ENCODE data around the gene RNF208. TPM values are rescaled to one million over a fixed set of nuclear protein-coding genes. Genes with fewer than 3 reads are reported as not detected.

The RNF208 gene
- total and polyA plus RNA-seq, 2 of the 4 experiments (the other 2 are of a cell fraction): 1.2 TPM; not detected in 1

DNA sequence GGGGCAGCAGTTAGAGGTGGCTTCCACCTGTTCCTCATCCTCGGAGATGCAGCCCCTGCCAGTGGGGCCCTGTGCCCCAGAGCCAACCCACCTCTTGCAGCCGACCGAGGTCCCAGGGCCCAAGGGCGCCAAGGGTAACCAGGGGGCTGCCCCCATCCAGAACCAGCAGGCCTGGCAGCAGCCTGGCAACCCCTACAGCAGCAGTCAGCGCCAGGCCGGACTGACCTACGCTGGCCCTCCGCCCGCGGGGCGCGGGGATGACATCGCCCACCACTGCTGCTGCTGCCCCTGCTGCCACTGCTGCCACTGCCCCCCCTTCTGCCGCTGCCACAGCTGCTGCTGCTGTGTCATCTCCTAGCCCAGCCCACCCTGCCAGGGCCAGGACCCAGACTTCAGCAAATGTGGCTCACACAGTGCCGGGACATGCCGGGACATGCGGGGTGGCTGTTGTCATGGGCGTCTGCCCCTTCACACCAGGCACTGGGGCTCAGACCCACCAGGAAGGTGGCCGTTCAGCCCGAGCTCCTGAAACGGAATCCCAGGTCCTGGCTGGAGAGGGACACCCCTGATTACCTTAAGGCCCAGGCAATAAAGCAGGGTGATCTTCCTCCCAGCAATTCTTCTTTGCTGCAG, 3.8 kb upstream of the RNF208 start:
- ATAC-seq (ENCODE audit: low read depth) (no peak), DNase-seq (no peak)
- dilution Hi-C loops (cut with HindIII; ENCODE audit: low sequenced_read_pairs, unreplicated experiment): no loop called here
- Histone ChIP-seq H3K56ac (ENCODE audit: extremely low read depth, insufficient read depth, low read length) (no peak overlapping the region), H2BK5ac (ENCODE audit: low read depth, low read length, poor library complexity, severe bottlenecking) (no peak overlapping the region), H3K4me3 (ENCODE audit: insufficient read depth, low read depth, low read length) (no peak overlapping the region), H2AFZ (replicated peaks; ENCODE audit: low read length, poor library complexity) (no peak overlapping the region), H4K91ac (ENCODE audit: insufficient read depth, low read depth, low read length) (no peak overlapping the region), H2AK5ac (ENCODE audit: low read depth, low read length) (no peak overlapping the region), H3K9me3 (ENCODE audit: control insufficient read depth, insufficient read depth, low read length) (no peaks in the 10 kb centered on the region), H3K14ac (replicated peaks; ENCODE audit: low read depth, low read length) (no peak overlapping the region), H4K8ac (ENCODE audit: low read depth in 2 of 2, low read length in 2 of 2) (no peak overlapping the region), H3K4me1 (ENCODE audit: control insufficient read depth, insufficient read depth, low read length) (peaks cover 13% of the 10 kb centered on the region), H3K9ac (ENCODE audit: low read depth, low read length) (no peak overlapping the region), H3K4ac (ENCODE audit: low read depth, low read length) (no peak overlapping the region), H4K5ac (ENCODE audit: low read depth, low read length) (no peak overlapping the region), H3K27me3 (ENCODE audit: control insufficient read depth, insufficient read depth, low read length) (no peaks in the 10 kb centered on the region; the same call in 1 of the 2 replicates), H2BK15ac (ENCODE audit: low read depth, low read length) (no peak overlapping the region), H2BK20ac (ENCODE audit: low read depth, low read length) (no peak overlapping the region), H3K23ac (ENCODE audit: low read depth, low read length) (no peak overlapping the region), H3K36me3 (ENCODE audit: control insufficient read depth, insufficient read depth, low read length) (no peaks in the 10 kb centered on the region), H3K9me1 (ENCODE audit: insufficient read depth, low read length) (no peaks in the 10 kb centered on the region), H3K4me2 (ENCODE audit: low read depth, low read length) (no peak overlapping the region), H2AK9ac (replicated peaks; ENCODE audit: low read depth, low read length, poor library complexity) (peak overlapping the region; percentile 31), H3K18ac (ENCODE audit: low read depth, low read length) (no peak overlapping the region), H3K27ac (ENCODE audit: insufficient read depth, low read length) (no peak overlapping the region), H3K79me1 (ENCODE audit: low read depth in 1 of 2, low read length in 2 of 2) (no peaks in the 10 kb centered on the region), H2BK120ac (ENCODE audit: low read depth, low read length) (no peak overlapping the region), H4K20me1 (ENCODE audit: insufficient read depth, low read length) (no peaks in the 10 kb centered on the region)
- intact Hi-C loops (cut with micrococcal nuclease): loop anchor here (2.0 kb wide), 1 partner anchor 179 kb away; the partner anchor contains the start of gene NPDC1
- BruUV-seq (replicated peaks): no TSS peak
- 87% methylated on average over 10 of the region's 21 CpGs; no CpG with 5 or more reads in 1 of the 2 experiments for WGBS, 2 experiments (ENCODE audit: extremely low coverage in 2 of 2, insufficient read length in 1 of 2)
- POLR2A ChIA-PET (ENCODE audit: unreplicated experiment): no interaction called here
- TF ChIP-seq MAFK (IDR thresholded peaks at IDR 0.05; ENCODE audit: low read depth, low read length) (no peak), BHLHE40 (IDR thresholded peaks at IDR 0.05; ENCODE audit: low read depth, low read length) (no peak), RAD21 (IDR thresholded peaks at IDR 0.05; ENCODE audit: low read length) (no peak), RCOR1 (IDR thresholded peaks at IDR 0.05; ENCODE audit: insufficient replicate concordance, low read length) (no peak), RFX5 (IDR thresholded peaks at IDR 0.05; ENCODE audit: low read depth, low read length) (no peak), FOS (IDR thresholded peaks at IDR 0.05; ENCODE audit: low read depth, low read length) (no peak), POLR2A (IDR thresholded peaks at IDR 0.05; ENCODE audit: low read depth, low read length) (no peak), CEBPB (IDR thresholded peaks at IDR 0.05; ENCODE audit: low read depth, low read length) (no peak), MXI1 (IDR thresholded peaks at IDR 0.05; ENCODE audit: borderline replicate concordance, low read depth, low read length) (no peak), CHD1 (IDR thresholded peaks at IDR 0.05; ENCODE audit: low read depth, low read length) (no peak), NFE2L2 (IDR thresholded peaks at IDR 0.05; ENCODE audit: low read depth, low read length) (no peak), SMC3 (IDR thresholded peaks at IDR 0.05; ENCODE audit: low read depth, low read length) (no peak)
- in situ Hi-C loops (cut with MboI; ENCODE audit: low sequenced_read_pairs): loop anchor here (5.0 kb wide), 1 partner anchor 104 kb away; no protein-coding TSS in a partner anchor
- CTCF ChIA-PET: no interaction called here
